SU-DHL-6 (cell line): ENCODE measurements around the gene NKX1-2.
"Not testable (repeated sequence)": the region's sequence is repeated elsewhere in the genome, so short reads cannot be mapped to it uniquely, and the experiment has no call there.

Source experiments
- CTCF ChIP-seq: fragments of 200-600 bp; sonication (generic); IDR thresholded peaks from one replicate; pipeline ENCODE4 v1.5.1; 2017; ENCODE audit warnings: antibody characterized with exemption, mild to moderate bottlenecking, low read length, moderate library complexity; ENCODE audit not compliant: insufficient read depth, poor library complexity, severe bottlenecking
- EZH2phosphoT487 ChIP-seq: fragments of 200-600 bp; sonication (generic), shearing (Covaris generic); conservative IDR thresholded peaks from 2 replicates; pipeline ENCODE4 v1.6.1; 2018; ENCODE audit warnings: mild to moderate bottlenecking, antibody characterized with exemption, low read length, moderate library complexity, mixed read lengths

- not testable (repeated sequence) for TF ChIP-seq CTCF, EZH2phosphoT487
Observed at GRCh38 chr10:124441694-124442093, 8.1 kb downstream of the NKX1-2 start.
